ENCODE measurements around the gene PRIMA1. TPM values are rescaled to one million over a fixed set of nuclear protein-coding genes. Genes with fewer than 3 reads are reported as not detected.

PRIMA1 gene
- total RNA-seq, 1 donor from 2014 or later, result not detected

- DNase-seq (ENCODE audit: low read depth, low spot score), result no peak
Measured at GRCh38 chr14:93733231-93733630, 55.1 kb downstream of the PRIMA1 start.

GRCh38 chr14:93732524-93732923, 55.8 kb downstream of the PRIMA1 start:
- no peak for DNase-seq (ENCODE audit: low read depth, low spot score)

- DNase-seq (ENCODE audit: low read depth, low spot score), result no peak
Measured at GRCh38 chr14:93731753-93732152, 56.5 kb downstream of the PRIMA1 start.

- DNase-seq (ENCODE audit: low read depth, low spot score), result no peak
Measured at GRCh38 chr14:93729993-93730392, 58.3 kb downstream of the PRIMA1 start.

GRCh38 chr14:93728651-93729016, 59.7 kb downstream of the PRIMA1 start:
- no peak for DNase-seq (ENCODE audit: low read depth, low spot score)

- DNase-seq (ENCODE audit: low read depth, low spot score), result no peak
Measured at GRCh38 chr14:93727917-93728650, 60.2 kb downstream of the PRIMA1 start.

GRCh38 chr14:93727039-93727740, 61.1 kb downstream of the PRIMA1 start:
- DNase-seq (ENCODE audit: low read depth, low spot score), result no peak

GRCh38 chr14:93725993-93726392, 62.3 kb downstream of the PRIMA1 start:
- no peak for DNase-seq (ENCODE audit: low read depth, low spot score)

GRCh38 chr14:93725002-93725582, 63.2 kb downstream of the PRIMA1 start:
- DNase-seq (ENCODE audit: low read depth, low spot score), result no peak

GRCh38 chr14:93723001-93723400, 65.3 kb downstream of the PRIMA1 start:
- DNase-seq (ENCODE audit: low read depth, low spot score), result no peak

GRCh38 chr14:93720981-93721483, 67.3 kb downstream of the PRIMA1 start:
- no peak for DNase-seq (ENCODE audit: low read depth, low spot score)

- DNase-seq (ENCODE audit: low read depth, low spot score), result no peak
Measured at GRCh38 chr14:93720076-93720815, 68.0 kb downstream of the PRIMA1 start.

GRCh38 chr14:93719256-93719655, 69.0 kb downstream of the PRIMA1 start:
- no peak for DNase-seq (ENCODE audit: low read depth, low spot score)

- DNase-seq (ENCODE audit: low read depth, low spot score), result no peak
Measured at GRCh38 chr14:93717668-93718320, 70.5 kb downstream of the PRIMA1 start.

- DNase-seq (ENCODE audit: low read depth, low spot score), result no peak
Measured at GRCh38 chr14:93716746-93717667, 71.3 kb downstream of the PRIMA1 start.

- DNase-seq (ENCODE audit: low read depth, low spot score), result no peak
Measured at GRCh38 chr14:93716002-93716745, 72.1 kb downstream of the PRIMA1 start.

- no peak for DNase-seq (ENCODE audit: low read depth, low spot score)
Measured at GRCh38 chr14:93715279-93715927, 72.9 kb downstream of the PRIMA1 start.

- no peak for DNase-seq (ENCODE audit: low read depth, low spot score)
Measured at GRCh38 chr14:93714605-93715004, 73.7 kb downstream of the PRIMA1 start.
